Measurements from ENCODE around the gene OTUB2.

Gene OTUB2

GRCh38 chr14:94016446-94016976 lies 9.6 kb upstream of the OTUB2 start:
- TF ChIP-seq, protein P1, sequence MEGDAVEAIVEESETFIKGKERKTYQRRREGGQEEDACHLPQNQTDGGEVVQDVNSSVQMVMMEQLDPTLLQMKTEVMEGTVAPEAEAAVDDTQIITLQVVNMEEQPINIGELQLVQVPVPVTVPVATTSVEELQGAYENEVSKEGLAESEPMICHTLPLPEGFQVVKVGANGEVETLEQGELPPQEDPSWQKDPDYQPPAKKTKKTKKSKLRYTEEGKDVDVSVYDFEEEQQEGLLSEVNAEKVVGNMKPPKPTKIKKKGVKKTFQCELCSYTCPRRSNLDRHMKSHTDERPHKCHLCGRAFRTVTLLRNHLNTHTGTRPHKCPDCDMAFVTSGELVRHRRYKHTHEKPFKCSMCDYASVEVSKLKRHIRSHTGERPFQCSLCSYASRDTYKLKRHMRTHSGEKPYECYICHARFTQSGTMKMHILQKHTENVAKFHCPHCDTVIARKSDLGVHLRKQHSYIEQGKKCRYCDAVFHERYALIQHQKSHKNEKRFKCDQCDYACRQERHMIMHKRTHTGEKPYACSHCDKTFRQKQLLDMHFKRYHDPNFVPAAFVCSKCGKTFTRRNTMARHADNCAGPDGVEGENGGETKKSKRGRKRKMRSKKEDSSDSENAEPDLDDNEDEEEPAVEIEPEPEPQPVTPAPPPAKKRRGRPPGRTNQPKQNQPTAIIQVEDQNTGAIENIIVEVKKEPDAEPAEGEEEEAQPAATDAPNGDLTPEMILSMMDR (IDR thresholded peaks at IDR 0.05): no peak

- TF ChIP-seq, protein P1 (IDR thresholded peaks at IDR 0.05): no peak
Observed at GRCh38 chr14:94018308-94018707, 7.8 kb upstream of the OTUB2 start.

DNA sequence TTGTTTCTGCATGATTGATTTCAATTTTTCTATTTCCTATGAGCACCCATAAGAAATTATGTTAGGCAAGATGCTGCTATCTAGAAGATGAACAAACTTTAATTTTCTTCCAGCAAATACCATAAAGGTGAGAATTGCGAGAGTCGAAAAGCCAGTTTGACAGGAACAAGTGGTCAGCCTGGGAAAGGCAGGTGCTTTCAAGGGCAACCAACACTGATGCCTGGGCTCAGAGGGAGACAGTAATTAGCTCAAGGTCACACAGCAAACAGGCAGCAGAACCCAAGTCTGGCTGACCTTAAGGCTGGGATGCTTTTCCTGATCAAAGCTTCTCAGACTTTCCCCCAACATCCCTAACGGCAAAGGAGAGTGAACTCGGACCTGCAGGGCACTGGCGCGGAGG lies 6.8 kb upstream of the OTUB2 start:
- TF ChIP-seq, protein P1 (IDR thresholded peaks at IDR 0.05): no peak

GRCh38 chr14:94020267-94020666 lies 5.9 kb upstream of the OTUB2 start:
- TF ChIP-seq, protein P1 (IDR thresholded peaks at IDR 0.05): no peak

GRCh38 chr14:94021001-94021400 lies 5.1 kb upstream of the OTUB2 start:
- TF ChIP-seq, protein P1 (IDR thresholded peaks at IDR 0.05): no peak

GRCh38 chr14:94021416-94022157 lies 4.6 kb upstream of the OTUB2 start:
- TF ChIP-seq, protein P1 (IDR thresholded peaks at IDR 0.05): no peak

- TF ChIP-seq, protein P1 (IDR thresholded peaks at IDR 0.05): no peak
Observed at GRCh38 chr14:94022532-94023411, 3.4 kb upstream of the OTUB2 start.
